ENCODE data around the gene KCNMA1.

KCNMA1 gene

DNA sequence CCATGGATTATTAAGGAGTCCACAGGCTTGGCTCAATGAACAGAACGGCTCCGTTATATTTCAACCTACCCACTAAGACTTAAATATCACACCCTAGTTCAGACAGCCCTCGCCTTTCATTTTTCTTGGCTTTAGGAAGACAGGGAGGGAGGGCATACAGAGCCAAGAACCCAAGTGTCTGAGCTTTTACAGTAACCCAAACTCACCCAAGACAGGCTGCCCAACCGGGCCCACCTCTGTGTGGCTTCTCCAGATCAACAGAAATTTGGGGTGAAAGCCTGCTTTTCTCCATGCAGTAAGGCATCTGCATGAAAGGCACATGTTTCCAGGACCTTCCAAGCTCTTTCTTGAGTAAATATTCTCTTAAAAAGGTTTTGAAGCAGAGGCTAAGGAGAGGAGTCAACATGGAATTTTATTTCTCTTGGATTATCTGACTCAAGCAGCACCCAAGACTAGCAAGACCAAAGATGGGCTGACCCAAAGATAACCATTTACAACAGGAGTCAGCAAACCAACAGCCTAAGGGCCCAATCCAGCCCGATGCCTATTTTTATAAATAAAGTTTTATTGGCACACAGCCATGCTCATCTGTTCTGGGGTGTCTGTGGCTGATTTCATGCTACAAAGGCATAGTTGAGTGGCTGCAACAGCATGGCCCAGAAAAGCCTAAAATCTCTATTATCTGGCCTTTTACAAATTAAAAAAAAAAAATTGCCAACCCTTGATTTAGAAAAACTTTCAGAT, 90.1 kb downstream of the KCNMA1 start:
- TF ChIP-seq, protein P1, sequence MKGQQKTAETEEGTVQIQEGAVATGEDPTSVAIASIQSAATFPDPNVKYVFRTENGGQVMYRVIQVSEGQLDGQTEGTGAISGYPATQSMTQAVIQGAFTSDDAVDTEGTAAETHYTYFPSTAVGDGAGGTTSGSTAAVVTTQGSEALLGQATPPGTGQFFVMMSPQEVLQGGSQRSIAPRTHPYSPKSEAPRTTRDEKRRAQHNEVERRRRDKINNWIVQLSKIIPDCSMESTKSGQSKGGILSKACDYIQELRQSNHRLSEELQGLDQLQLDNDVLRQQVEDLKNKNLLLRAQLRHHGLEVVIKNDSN (IDR thresholded peaks at IDR 0.05) = no peak
- no peak for TF ChIP-seq EP300 (IDR thresholded peaks at IDR 0.05; ENCODE audit: borderline replicate concordance)
- TF ChIP-seq, protein P2, sequence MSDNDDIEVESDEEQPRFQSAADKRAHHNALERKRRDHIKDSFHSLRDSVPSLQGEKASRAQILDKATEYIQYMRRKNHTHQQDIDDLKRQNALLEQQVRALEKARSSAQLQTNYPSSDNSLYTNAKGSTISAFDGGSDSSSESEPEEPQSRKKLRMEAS (IDR thresholded peaks at IDR 0.05) = no peak
- TF ChIP-seq FOXM1 (IDR thresholded peaks at IDR 0.05; ENCODE audit: borderline replicate concordance, low read depth) = no peak
- no peak for TF ChIP-seq TEAD4 (IDR thresholded peaks at IDR 0.05)
- TF ChIP-seq ZBTB7A (IDR thresholded peaks at IDR 0.05; ENCODE audit: low read depth) = no peak
- TF ChIP-seq CREB1 (IDR thresholded peaks at IDR 0.05; ENCODE audit: low read depth) = no peak
- TF ChIP-seq RAD21 (IDR thresholded peaks at IDR 0.05; ENCODE audit: low read depth) = no peak
- TF ChIP-seq CEBPB (IDR thresholded peaks at IDR 0.05) = no peak

DNA sequence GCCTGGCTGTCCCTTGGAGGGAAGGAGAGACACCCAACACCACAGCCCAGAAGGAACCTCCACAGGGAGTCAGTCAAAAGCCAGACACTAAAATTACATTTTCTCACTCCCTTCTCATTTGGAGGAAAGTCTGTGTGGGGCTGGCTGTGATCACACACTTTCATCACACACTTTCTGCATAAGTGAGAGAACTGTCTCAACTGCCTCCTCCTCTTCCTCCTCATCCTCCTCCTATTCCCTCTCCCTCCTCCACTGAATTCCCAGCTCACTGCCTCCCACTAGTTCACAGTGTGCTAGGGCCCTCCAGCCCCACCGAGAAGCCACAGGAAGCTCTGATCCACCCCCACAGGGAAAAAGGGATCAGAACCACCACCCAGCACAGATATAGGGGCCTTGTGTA, 91.6 kb downstream of the KCNMA1 start:
- TF ChIP-seq TCF12 (IDR thresholded peaks at IDR 0.05; ENCODE audit: low read depth) (no peak), RAD21 (IDR thresholded peaks at IDR 0.05; ENCODE audit: low read depth) (no peak), ZBTB7A (IDR thresholded peaks at IDR 0.05; ENCODE audit: low read depth) (no peak), CREB1 (IDR thresholded peaks at IDR 0.05; ENCODE audit: low read depth) (no peak), CEBPB (IDR thresholded peaks at IDR 0.05) (no peak), TEAD4 (IDR thresholded peaks at IDR 0.05) (no peak), YY1 (IDR thresholded peaks at IDR 0.05; ENCODE audit: low read depth) (no peak), TAF1 (IDR thresholded peaks at IDR 0.05; ENCODE audit: low read depth) (no peak), NFIC (IDR thresholded peaks at IDR 0.05) (no peak), EGR1 (IDR thresholded peaks at IDR 0.05) (no peak)
- TF ChIP-seq, protein P3, sequence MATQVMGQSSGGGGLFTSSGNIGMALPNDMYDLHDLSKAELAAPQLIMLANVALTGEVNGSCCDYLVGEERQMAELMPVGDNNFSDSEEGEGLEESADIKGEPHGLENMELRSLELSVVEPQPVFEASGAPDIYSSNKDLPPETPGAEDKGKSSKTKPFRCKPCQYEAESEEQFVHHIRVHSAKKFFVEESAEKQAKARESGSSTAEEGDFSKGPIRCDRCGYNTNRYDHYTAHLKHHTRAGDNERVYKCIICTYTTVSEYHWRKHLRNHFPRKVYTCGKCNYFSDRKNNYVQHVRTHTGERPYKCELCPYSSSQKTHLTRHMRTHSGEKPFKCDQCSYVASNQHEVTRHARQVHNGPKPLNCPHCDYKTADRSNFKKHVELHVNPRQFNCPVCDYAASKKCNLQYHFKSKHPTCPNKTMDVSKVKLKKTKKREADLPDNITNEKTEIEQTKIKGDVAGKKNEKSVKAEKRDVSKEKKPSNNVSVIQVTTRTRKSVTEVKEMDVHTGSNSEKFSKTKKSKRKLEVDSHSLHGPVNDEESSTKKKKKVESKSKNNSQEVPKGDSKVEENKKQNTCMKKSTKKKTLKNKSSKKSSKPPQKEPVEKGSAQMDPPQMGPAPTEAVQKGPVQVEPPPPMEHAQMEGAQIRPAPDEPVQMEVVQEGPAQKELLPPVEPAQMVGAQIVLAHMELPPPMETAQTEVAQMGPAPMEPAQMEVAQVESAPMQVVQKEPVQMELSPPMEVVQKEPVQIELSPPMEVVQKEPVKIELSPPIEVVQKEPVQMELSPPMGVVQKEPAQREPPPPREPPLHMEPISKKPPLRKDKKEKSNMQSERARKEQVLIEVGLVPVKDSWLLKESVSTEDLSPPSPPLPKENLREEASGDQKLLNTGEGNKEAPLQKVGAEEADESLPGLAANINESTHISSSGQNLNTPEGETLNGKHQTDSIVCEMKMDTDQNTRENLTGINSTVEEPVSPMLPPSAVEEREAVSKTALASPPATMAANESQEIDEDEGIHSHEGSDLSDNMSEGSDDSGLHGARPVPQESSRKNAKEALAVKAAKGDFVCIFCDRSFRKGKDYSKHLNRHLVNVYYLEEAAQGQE (IDR thresholded peaks at IDR 0.05; ENCODE audit: low read depth) = no peak

DNA sequence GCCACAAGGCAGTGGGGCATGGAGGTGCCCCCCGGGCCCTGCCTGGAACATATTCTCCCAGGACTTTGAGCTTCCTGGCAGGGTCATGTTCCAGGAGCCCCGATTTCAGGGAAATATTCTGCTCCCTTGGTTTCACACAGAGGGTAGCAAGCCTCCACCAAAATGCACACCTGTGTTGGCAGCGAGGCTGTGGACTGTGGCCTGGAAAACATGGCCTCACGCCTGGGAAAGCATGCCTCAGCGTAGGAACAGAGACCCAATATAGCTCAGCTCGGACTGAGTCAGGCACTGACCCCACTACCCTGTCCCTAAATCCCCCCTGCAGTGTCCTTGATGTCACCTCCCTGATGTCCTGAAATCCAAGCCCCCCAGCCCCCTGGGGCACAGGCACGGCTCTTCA, 92.0 kb downstream of the KCNMA1 start:
- TF ChIP-seq ZBTB7A (IDR thresholded peaks at IDR 0.05; ENCODE audit: low read depth) = no peak
- no peak for TF ChIP-seq FOXM1 (IDR thresholded peaks at IDR 0.05; ENCODE audit: borderline replicate concordance, low read depth)
- TF ChIP-seq, protein P2 (IDR thresholded peaks at IDR 0.05) = no peak
- no peak for TF ChIP-seq CREB1 (IDR thresholded peaks at IDR 0.05; ENCODE audit: low read depth)
- TF ChIP-seq EGR1 (IDR thresholded peaks at IDR 0.05) = no peak
- TF ChIP-seq NFIC (IDR thresholded peaks at IDR 0.05) = no peak
- TF ChIP-seq, protein P3 (IDR thresholded peaks at IDR 0.05; ENCODE audit: low read depth) = no peak
- TF ChIP-seq EP300 (IDR thresholded peaks at IDR 0.05; ENCODE audit: borderline replicate concordance) = no peak
- no peak for TF ChIP-seq TAF1 (IDR thresholded peaks at IDR 0.05; ENCODE audit: low read depth)
- no peak for TF ChIP-seq YY1 (IDR thresholded peaks at IDR 0.05; ENCODE audit: low read depth)
- no peak for TF ChIP-seq CEBPB (IDR thresholded peaks at IDR 0.05)
- no peak for TF ChIP-seq TCF12 (IDR thresholded peaks at IDR 0.05; ENCODE audit: low read depth)
- no peak for TF ChIP-seq RAD21 (IDR thresholded peaks at IDR 0.05; ENCODE audit: low read depth)
- no peak for TF ChIP-seq TEAD4 (IDR thresholded peaks at IDR 0.05)

DNA sequence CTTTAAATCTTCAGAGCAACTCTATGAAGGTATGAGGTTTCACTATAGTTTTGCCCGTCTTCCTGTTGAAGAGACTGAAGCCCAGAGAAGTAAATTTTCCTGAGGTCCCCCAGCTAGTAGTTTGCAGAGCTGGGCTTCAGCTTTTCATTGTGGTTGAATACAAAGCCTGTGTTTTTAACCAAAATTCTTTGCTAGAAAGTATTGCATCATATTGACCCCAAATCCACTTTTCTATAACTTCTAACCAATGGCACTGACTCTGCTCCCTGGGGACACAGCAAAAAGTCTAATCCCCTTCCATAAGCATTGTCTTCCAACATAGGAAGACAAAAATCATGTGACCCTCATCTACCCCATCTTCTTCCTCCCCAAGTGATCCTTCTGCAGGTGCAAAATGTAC, 93.0 kb downstream of the KCNMA1 start:
- TF ChIP-seq RAD21 (IDR thresholded peaks at IDR 0.05; ENCODE audit: low read depth) (no peak), YY1 (IDR thresholded peaks at IDR 0.05; ENCODE audit: low read depth) (no peak), ZBTB7A (IDR thresholded peaks at IDR 0.05; ENCODE audit: low read depth) (no peak), TCF12 (IDR thresholded peaks at IDR 0.05; ENCODE audit: low read depth) (no peak)
- TF ChIP-seq, protein P3 (IDR thresholded peaks at IDR 0.05; ENCODE audit: low read depth) = no peak

Data from Ishikawa (cell line).